Heart left ventricle (tissue), 16 donors: ENCODE measurements around the gene LRRC27. TPM values are rescaled to one million over a fixed set of nuclear protein-coding genes. Genes with fewer than 3 reads are reported as not detected.
A peak's percentile ranks its signal among the peaks of the same experiment; 100 is the strongest.

Experiments
- ATAC-seq, 4 donors: fragments of 200-7000 bp; cut with Tn5 transposase; one replicate each; pipeline ENCODE4 v1.9.1; 2020 to 2022; ENCODE audit warnings: moderate library complexity in 4 of 4, mild to moderate bottlenecking in 3 of 4, moderate number of reproducible peaks in 1 of 4
- DNase-seq, 5 donors: peaks; one replicate each; pipeline ENCODE4 v3.0.0-alpha.2; 2020
- H3K27ac ChIP-seq, 12 donors: fragments of 200-600 bp; sonication (generic) in 4 of 12; one replicate each; pipeline versions ENCODE4 v1.5.0 to v1.8.0; 2016 to 2022; ENCODE audit warnings: mild to moderate bottlenecking in 2 of 12
- H3K27me3 ChIP-seq, 9 donors: fragments of 200-600 bp; sonication (generic) in 2 of 9; one replicate each; pipeline versions ENCODE4 v1.5.1 to v1.8.0; 2016 to 2022; ENCODE audit warnings: mild to moderate bottlenecking in 3 of 9
- H3K36me3 ChIP-seq, 9 donors: fragments of 200-600 bp; sonication (generic) in 2 of 9; one replicate each; pipeline versions ENCODE4 v1.5.0 to v1.8.0; 2018 to 2022; ENCODE audit warnings: mild to moderate bottlenecking in 2 of 9
- H3K4me1 ChIP-seq, 12 donors: fragments of 200-600 bp; sonication (generic) in 4 of 12; one replicate each; pipeline versions ENCODE4 v1.5.0 to v1.8.0; 2016 to 2022; ENCODE audit warnings: mild to moderate bottlenecking in 3 of 12
- H3K4me3 ChIP-seq, 12 donors: fragments of 200-600 bp; sonication (generic) in 4 of 12; one replicate each; pipeline versions ENCODE4 v1.5.0 to v1.8.0; 2017 to 2022; ENCODE audit warnings: mild to moderate bottlenecking in 9 of 12, moderate library complexity in 4 of 12
- H3K9me3 ChIP-seq, 12 donors: fragments of 200-600 bp; sonication (generic) in 4 of 12; one replicate each; pipeline versions ENCODE4 v1.5.0 to v1.8.0; 2016 to 2022; ENCODE audit warnings: mild to moderate bottlenecking in 1 of 12
- CTCF ChIP-seq, 12 donors: fragments of 200-600 bp; sonication (generic) in 4 of 12; IDR thresholded peaks; one replicate each; pipeline versions ENCODE4 v1.5.0 to v1.8.0; 2018 to 2022; ENCODE audit warnings: antibody characterized with exemption in 12 of 12, mild to moderate bottlenecking in 5 of 12
- POLR2A ChIP-seq, 2 donors: fragments of 450-650 bp; IDR thresholded peaks; one replicate each; pipeline ENCODE4 v1.6.1; 2017; ENCODE audit warnings: antibody characterized with exemption in 2 of 2, mild to moderate bottlenecking in 2 of 2, moderate library complexity in 2 of 2
- WGBS, 4 donors: extraction: QIAGEN DNeasy Blood & Tissue Kit in 2 of 4; methylation state at CpG; one replicate each; pipeline versions ENCODE4 v1.1.5 to v1.1.7; 2013 to 2018; 5-methylcytosine and 5-hydroxymethylcytosine counted together
- intact Hi-C, 10 donors: fragments of 100-400 bp; cut with DNase I; formaldehyde crosslinking; loops; one replicate each; pipeline versions ENCODE4 v1.11.1 to v1.14.2; 2022
- polyA plus RNA-seq, 2 donors: library from polyadenylated mRNA; stranded (reverse); fragments of 200-250 nt; gene quantifications; one replicate each; pipeline ENCODE4 v1.2.3, GENCODE V29; 2013
- total RNA-seq, 9 donors: library from RNA; depleted of rRNA in 2 of 9; stranded (reverse); fragments of >200 nt in 2 of 9; fragmentation: NEBNext Ultra II Directional in 3 of 9; extraction: Animal tissue kit (Norgen Biotek cat#: 25700) in 3 of 9; gene quantifications; one replicate each; pipeline versions ENCODE4 v1.1.0 to v1.2.4, GENCODE V29; 2016 to 2023
- donor health status: ischemic (EF 13 %, LVEDD 7.1; RV severe dilation, severe dysfunction).
- donor health status: healthy with polysubstance abuse.
- donor health status: DM: no; HTN: yes; CAD: no.
- donor health status: DM: no; HTN: no; CAD: no.
- donor health status: ischemic (EF 25% LVEDD 6.9; RV normal size, moderate dysfunction).
- donor health status: ischemic (EF 25% LVEDD 5.7; RV mildly dilated, moderate dysfunction).
- donor health status: healthy.
- donor health status: DM: yes; HTN: yes; CAD: no.
- donor health status: ischemic (EF 35%, LVEDD 5.7; RV mildly dilated, moderate dysfunction).
- donor health status: nonischemic (EF 11% LVEDD 7.7; RV severe dilation, severe dysfunction).
- donor health status: DM: yes; HTN: yes; CAD: no.
- donor health status: PGD.
- donor health status: ischemic (EF 29% LVEDD 5.4; RV normal size, mild dysfunction).
- donor health status: nonischemic (EF 23%, LVEDD 6.1; RV moderate dilation, normal function).

The LRRC27 gene
- total and polyA plus RNA-seq, 11 donors, result 2.6 to 8.9 (median 5.1) TPM

DNA sequence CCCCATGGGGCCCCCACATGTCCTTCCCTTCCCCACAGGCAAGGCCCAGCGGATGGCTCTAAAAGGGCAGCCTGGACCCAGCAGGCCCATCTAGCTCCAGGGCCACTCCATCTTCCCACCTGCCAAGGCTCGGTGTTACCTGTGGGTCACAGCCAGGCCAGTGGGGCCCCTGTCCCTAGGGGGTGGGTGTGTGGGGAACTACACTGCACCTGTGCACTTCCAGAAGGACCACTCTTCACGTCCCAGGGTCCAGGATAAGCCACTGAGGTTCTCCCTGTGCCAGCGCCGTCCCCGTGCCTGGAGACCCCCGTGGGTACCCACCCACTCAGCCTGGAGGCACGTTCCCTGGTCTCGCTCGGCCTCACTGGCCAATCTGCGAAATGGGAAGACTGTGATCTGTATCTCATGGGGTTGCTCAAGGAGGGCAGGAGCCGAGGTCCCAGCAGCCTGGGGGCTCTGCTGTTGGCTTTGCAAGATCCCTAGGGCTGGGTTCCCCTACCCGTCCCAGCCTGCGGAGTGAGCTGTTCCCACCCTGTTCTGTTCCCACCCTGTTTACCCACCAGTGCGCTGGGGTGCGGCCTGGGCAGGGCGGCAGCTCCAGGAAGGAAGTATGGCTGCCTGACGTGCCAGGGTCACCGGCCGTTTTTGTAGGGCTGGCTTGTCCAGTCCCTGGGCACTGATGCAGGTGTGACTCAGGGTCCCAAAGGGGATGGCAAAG, 69.6 kb downstream of the LRRC27 start:
- DNase-seq (peak in 3 of 5 donors; percentile 26 to 65 (median 37)), ATAC-seq (peak in 2 of 4 donors; percentile 9 to 19)
- 82 to 91% (median 89%) methylated on average over 6 to 20 of the region's 20 CpGs for WGBS, 4 donors
- Histone ChIP-seq H3K9me3 (no peaks in the 10 kb centered on the region), H3K27me3 (no peaks in the 10 kb centered on the region), H3K4me1 (peaks cover 0 to 49% (median 33%) of the 10 kb centered on the region in 12 donors), H3K36me3 (peaks cover 0 to 21% (median 17%) of the 10 kb centered on the region in 9 donors), H3K4me3 (no peak overlapping the region), H3K27ac (peak overlapping the region in 11 of 12 donors; percentile 34 to 84 (median 67))
- intact Hi-C loops, result no loop called here
- TF ChIP-seq POLR2A (IDR thresholded peaks at IDR 0.05), result no peak
- no peak for TF ChIP-seq CTCF (IDR thresholded peaks at IDR 0.05)

DNA sequence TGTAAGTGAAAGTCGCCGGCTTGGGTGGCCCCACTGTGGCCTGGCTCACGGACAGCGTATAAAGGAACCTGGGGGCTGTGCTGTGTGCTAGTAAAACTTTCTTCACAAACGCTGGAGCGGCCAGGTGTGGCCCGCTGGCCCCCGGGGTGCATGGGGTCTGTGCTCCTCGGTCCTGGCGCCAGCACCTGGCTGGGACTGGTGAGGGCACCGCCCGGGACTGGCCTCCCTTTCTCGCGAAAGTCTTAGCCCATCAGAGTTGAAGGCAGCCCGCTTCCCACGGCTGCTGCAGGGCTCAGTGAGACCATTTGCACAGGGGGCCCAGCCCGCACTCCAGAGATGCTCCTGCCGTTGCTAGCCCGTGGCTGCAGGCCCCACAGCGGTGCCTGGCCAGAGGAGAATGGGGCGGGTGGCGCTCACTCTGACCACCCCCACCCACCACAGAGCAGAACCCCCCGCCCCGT, 70.8 kb downstream of the LRRC27 start:
- Histone ChIP-seq H3K27ac (no peak overlapping the region), H3K27me3 (no peaks in the 10 kb centered on the region), H3K9me3 (no peaks in the 10 kb centered on the region), H3K36me3 (peaks cover 0 to 26% (median 17%) of the 10 kb centered on the region in 9 donors), H3K4me3 (no peak overlapping the region), H3K4me1 (peaks cover 0 to 52% (median 36%) of the 10 kb centered on the region in 12 donors)
- peak in 2 of 5 donors; percentile 19 to 53 for DNase-seq
- 90 to 96% (median 92%) methylated on average over 20 to 24 of the region's 24 CpGs for WGBS, 4 donors
- ATAC-seq, result no peak
- TF ChIP-seq POLR2A (IDR thresholded peaks at IDR 0.05) (no peak), CTCF (IDR thresholded peaks at IDR 0.05) (no peak)
- intact Hi-C loops, result no loop called here

GRCh38 chr10:132403511-132404168, 71.6 kb downstream of the LRRC27 start:
- peaks cover 0 to 26% (median 17%) of the 10 kb centered on the region in 9 donors for H3K36me3 ChIP-seq
- H3K4me1 ChIP-seq, result peaks cover 0 to 52% (median 35%) of the 10 kb centered on the region in 12 donors

More at GRCh38 chr10:132403511-132404168, 71.6 kb downstream of the LRRC27 start:
- no peak overlapping the region for H3K4me3 ChIP-seq
- DNase-seq, result peak in 2 of 5 donors; percentile 15 to 47
- H3K9me3 ChIP-seq, result no peaks in the 10 kb centered on the region
- no peak overlapping the region for H3K27ac ChIP-seq
- TF ChIP-seq POLR2A (IDR thresholded peaks at IDR 0.05) (no peak), CTCF (IDR thresholded peaks at IDR 0.05) (no peak)
- no peaks in the 10 kb centered on the region for H3K27me3 ChIP-seq
- WGBS, 4 donors, result 86 to 94% (median 91%) methylated on average over 12 to 25 of the region's 25 CpGs
- intact Hi-C loops, result no loop called here
- ATAC-seq, result no peak
